IMR-90 (cell line): Measurements from ENCODE around the gene TMUB2.

ENCODE experiments used
- CHD1 ChIP-seq: IDR thresholded peaks from 2 replicates; pipeline ENCODE4 v1.6.1; 2012; ENCODE audit warnings: low read depth, low read length, improper control_type of control experiment
- CTCF ChIP-seq: conservative IDR thresholded peaks from 2 replicates; pipeline ENCODE4 v1.5.1; 2012; ENCODE audit warnings: mild to moderate bottlenecking, low read depth, low read length, improper control_type of control experiment
- POLR2A ChIP-seq: IDR thresholded peaks from 2 replicates; pipeline ENCODE4 v1.6.1; 2012; ENCODE audit warnings: mild to moderate bottlenecking, low read depth, low read length
- RCOR1 ChIP-seq: IDR thresholded peaks from 2 replicates; pipeline ENCODE4 v1.6.1; 2012; ENCODE audit warnings: mild to moderate bottlenecking, low read length, improper control_type of control experiment; ENCODE audit not compliant: insufficient replicate concordance
- SMC3 ChIP-seq: fragments of 150-350 bp; IDR thresholded peaks from 2 replicates; pipeline ENCODE4 v1.6.1; 2016; ENCODE audit warnings: low read depth, mild to moderate bottlenecking, antibody characterized with exemption, low read length, moderate library complexity

GRCh38 chr17:44186307-44187130, at the start of gene TMUB2:
- no peak for TF ChIP-seq CTCF
- no peak for TF ChIP-seq RCOR1
- peak; percentile 69 for TF ChIP-seq POLR2A
- TF ChIP-seq SMC3 = no peak
- no peak for TF ChIP-seq CHD1
